Psoas muscle (tissue), 8 donors: Measurements from ENCODE around the gene TNFRSF14. TPM values are rescaled to one million over a fixed set of nuclear protein-coding genes. Genes with fewer than 3 reads are reported as not detected.

ENCODE experiments used
- ATAC-seq, 4 donors: fragments of 200-7000 bp; cut with Tn5 transposase; one replicate each; pipeline ENCODE4 v1.9.1; 2020; ENCODE audit warnings: moderate library complexity in 3 of 4, mild to moderate bottlenecking in 2 of 4
- DNase-seq, 2 donors: peaks; one replicate each; pipeline ENCODE4 v3.0.0-alpha.2; 2020
- H3K27ac ChIP-seq: fragments of 200-600 bp; one replicate; pipeline ENCODE4 v1.8.0; 2022
- H3K27me3 ChIP-seq, 3 donors: fragments of 200-600 bp in 1 of 3; one replicate each; pipeline versions ENCODE4 v1.6.1 to v1.8.0; 2013 to 2022; ENCODE audit warnings: low read length in 2 of 3, mild to moderate bottlenecking in 2 of 3, moderate library complexity in 1 of 3; ENCODE audit not compliant: insufficient read depth in 3 of 3
- H3K36me3 ChIP-seq, 2 donors: fragments of 200-600 bp in 1 of 2; one replicate each; pipeline versions ENCODE4 v1.6.1 to v1.8.0; 2013 to 2022; ENCODE audit warnings: low read depth in 1 of 2, mild to moderate bottlenecking in 1 of 2, moderate library complexity in 1 of 2; ENCODE audit not compliant: insufficient read depth in 1 of 2
- H3K4me1 ChIP-seq: fragments of 200-600 bp; one replicate; pipeline ENCODE4 v1.8.0; 2022
- H3K4me3 ChIP-seq: fragments of 200-600 bp; one replicate; pipeline ENCODE4 v1.8.0; 2022; ENCODE audit warnings: mild to moderate bottlenecking
- H3K9me3 ChIP-seq: fragments of 200-600 bp; one replicate; pipeline ENCODE4 v1.8.0; 2022
- WGBS, 3 donors: extraction: QIAGEN DNeasy Blood & Tissue Kit; methylation state at CpG; one replicate each; pipeline versions ENCODE4 v1.1.6 to v1.1.7; 2013; 5-methylcytosine and 5-hydroxymethylcytosine counted together
- intact Hi-C, 2 donors: fragments of 100-400 bp; cut with DNase I; formaldehyde crosslinking; loops; one replicate each; pipeline versions ENCODE4 v1.11.0 to v1.14.2; 2022
- polyA plus RNA-seq, 3 donors: library from polyadenylated mRNA; stranded (reverse); fragments of 200-250 nt; gene quantifications; one replicate each; pipeline ENCODE4 v1.2.3, GENCODE V29; 2013
- total RNA-seq, 4 donors: library from RNA; stranded (reverse); fragmentation: NEBNext Ultra II Directional in 2 of 4; extraction: Animal tissue kit (Norgen Biotek cat#: 25700) in 2 of 4; gene quantifications; one replicate each; pipeline versions ENCODE4 v1.2.1 to v1.2.4, GENCODE V29; 2021 to 2023
- TF ChIP-seq, protein P1 (sequence below): fragments of 200-600 bp; IDR thresholded peaks from one replicate; pipeline ENCODE4 v1.8.0; 2022; ENCODE audit warnings: antibody characterized with exemption
- donor health status: healthy with polysubstance abuse.
- donor health status: DM: no; HTN: no; CAD: no; lungs with moderate emphysema.
- donor health status: Bipolar disorder and iron deficiency.
- donor health status: healthy.
- donor health status: DM: yes; HTN: yes; CAD: no.
- donor health status: DM: no; HTN: no; CAD: no.
- donor health status: DM: no; HTN: no; CAD: no.
- donor health status: DM: yes; HTN: yes; CAD: no.

Gene TNFRSF14
- total and polyA plus RNA-seq, 7 donors = 6.2 to 10.8 (median 8.2) TPM

DNA sequence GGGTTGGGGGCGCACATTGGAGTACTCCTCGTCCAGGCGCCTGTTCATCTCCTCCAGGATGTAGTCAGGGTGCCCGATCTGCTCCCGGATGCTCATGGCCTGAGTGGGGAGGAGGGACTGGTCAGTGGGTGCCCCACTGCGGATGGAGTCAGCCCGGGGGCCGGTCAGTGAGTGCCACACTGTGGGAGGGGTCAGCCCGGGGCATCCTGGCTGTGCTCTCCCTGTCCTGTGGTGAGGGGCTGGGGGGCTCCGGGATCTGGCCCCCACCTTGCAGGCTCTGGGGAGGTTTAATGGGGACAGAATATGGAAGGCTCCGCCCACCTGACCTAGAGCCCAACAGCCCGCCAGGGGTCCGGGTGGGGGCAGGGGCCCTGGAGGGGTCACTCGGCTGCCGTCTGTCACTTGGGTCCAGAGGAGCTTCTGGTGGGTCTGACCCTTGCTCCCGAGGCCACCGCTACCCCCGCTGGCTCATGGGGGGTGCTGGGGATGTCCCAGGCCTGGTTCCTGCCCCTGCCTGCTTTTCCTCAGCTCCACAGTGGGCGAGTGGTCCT, 39.2 kb downstream of the TNFRSF14 start:
- DNase-seq = no peak
- 69 to 74% (median 69%) methylated on average over 15 to 19 of the region's 19 CpGs for WGBS, 3 donors
- ATAC-seq = no peak

DNA sequence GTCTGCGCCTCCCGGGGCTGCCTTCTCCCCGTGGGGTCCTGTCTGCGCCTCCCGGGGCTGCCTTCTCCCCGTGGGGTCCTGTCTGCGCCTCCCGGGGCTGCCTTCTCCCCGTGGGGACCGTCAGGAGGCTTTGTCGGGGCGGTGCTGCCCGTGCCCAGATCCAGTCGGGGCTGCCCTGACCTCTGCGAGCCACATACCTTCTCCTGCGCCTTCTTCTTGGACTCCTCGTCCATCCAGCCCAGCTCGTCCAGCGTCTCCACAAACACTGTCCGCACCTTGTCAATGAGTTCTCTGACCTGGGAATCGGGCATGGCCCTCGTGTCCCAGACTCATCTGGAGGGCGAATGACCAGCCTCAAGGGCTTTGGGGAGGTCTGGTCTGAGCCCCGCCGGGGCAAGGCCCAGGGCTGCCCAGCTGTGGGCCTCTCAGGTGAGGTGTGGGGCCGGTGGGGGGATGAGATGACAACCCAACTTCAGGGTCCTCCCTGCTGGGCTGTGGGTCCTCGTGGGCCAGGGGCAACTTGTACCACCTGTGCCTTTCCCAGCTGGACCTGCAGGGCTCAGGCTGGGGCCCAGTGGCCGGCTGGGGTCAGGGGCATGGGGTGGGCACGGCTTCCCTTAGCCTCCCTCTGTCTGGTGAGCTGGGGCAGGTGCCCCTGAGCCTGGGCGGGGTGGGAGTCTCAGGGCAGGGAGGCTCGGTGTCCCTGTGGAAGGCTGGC, 39.8 kb downstream of the TNFRSF14 start:
- Histone ChIP-seq H3K4me1 (no peaks in the 10 kb centered on the region), H3K36me3 (no peaks in the 10 kb centered on the region), H3K27me3 (peaks cover 0 to 28% (median 3%) of the 10 kb centered on the region in 3 donors), H3K27ac (no peak overlapping the region), H3K4me3 (no peak overlapping the region), H3K9me3 (no peaks in the 10 kb centered on the region)
- WGBS, 3 donors = 80% methylated on average over 30 to 31 of the region's 31 CpGs
- TF ChIP-seq, protein P1, sequence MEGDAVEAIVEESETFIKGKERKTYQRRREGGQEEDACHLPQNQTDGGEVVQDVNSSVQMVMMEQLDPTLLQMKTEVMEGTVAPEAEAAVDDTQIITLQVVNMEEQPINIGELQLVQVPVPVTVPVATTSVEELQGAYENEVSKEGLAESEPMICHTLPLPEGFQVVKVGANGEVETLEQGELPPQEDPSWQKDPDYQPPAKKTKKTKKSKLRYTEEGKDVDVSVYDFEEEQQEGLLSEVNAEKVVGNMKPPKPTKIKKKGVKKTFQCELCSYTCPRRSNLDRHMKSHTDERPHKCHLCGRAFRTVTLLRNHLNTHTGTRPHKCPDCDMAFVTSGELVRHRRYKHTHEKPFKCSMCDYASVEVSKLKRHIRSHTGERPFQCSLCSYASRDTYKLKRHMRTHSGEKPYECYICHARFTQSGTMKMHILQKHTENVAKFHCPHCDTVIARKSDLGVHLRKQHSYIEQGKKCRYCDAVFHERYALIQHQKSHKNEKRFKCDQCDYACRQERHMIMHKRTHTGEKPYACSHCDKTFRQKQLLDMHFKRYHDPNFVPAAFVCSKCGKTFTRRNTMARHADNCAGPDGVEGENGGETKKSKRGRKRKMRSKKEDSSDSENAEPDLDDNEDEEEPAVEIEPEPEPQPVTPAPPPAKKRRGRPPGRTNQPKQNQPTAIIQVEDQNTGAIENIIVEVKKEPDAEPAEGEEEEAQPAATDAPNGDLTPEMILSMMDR = no peak
- intact Hi-C loops = no loop called here
- ATAC-seq (no peak), DNase-seq (no peak)

More for the DNA sequence above, 39.2 kb downstream of the TNFRSF14 start:
- intact Hi-C loops = no loop called here
- H3K9me3 ChIP-seq = no peaks in the 10 kb centered on the region
- peaks cover 0 to 28% (median 3%) of the 10 kb centered on the region in 3 donors for H3K27me3 ChIP-seq
- no peaks in the 10 kb centered on the region for H3K4me1 ChIP-seq
- no peak overlapping the region for H3K27ac ChIP-seq
- H3K4me3 ChIP-seq = no peak overlapping the region
- TF ChIP-seq, protein P1 = no peak
- no peaks in the 10 kb centered on the region for H3K36me3 ChIP-seq

DNA sequence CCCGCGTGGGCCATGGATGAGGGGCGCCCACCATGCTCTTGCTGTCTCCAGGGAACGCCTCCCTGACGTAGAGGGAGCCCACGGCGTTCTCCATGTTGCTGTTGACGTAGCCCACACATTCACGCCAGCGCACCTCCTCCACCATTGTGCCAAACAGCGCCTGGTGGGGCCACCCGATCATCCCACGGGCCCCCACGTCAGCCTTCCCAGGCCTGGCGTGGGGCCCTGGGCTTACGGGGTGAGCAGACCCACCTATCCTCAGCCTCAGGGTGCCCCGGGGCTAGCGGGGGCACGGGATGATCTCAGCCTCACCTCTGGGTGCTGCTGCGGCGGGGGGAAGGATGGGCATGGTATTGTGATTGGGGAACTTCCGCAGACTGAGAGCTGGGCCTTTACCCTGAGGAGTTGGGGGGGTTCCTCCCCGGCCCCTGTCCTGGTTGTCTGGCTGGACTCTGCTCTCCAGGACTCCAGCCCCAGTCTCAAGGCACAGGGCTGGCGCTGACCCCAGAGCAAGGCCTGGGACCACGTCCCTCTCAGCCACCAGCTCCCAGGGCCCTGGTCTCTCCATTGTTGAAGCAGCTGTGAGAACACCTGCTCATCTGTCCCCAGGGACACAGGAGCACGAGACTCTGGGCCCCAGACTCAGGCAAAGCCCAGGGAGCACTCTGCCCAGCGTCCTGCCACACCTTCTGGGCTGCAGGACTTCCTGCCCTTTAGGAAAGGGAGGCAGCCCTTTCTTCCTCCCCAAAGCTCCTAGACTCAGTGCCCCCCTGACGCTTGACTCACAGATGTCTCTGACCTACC, 40.6 kb downstream of the TNFRSF14 start:
- DNase-seq (no peak), ATAC-seq (no peak)
- TF ChIP-seq, protein P1 = no peak
- no peaks in the 10 kb centered on the region for H3K36me3 ChIP-seq
- WGBS, 3 donors = 79 to 82% (median 79%) methylated on average over 27 to 28 of the region's 28 CpGs
- H3K9me3 ChIP-seq = no peaks in the 10 kb centered on the region
- peaks cover 0 to 28% (median 3%) of the 10 kb centered on the region in 3 donors for H3K27me3 ChIP-seq
- no peak overlapping the region for H3K27ac ChIP-seq
- intact Hi-C loops = no loop called here
- no peak overlapping the region for H3K4me3 ChIP-seq
- no peaks in the 10 kb centered on the region for H3K4me1 ChIP-seq

DNA sequence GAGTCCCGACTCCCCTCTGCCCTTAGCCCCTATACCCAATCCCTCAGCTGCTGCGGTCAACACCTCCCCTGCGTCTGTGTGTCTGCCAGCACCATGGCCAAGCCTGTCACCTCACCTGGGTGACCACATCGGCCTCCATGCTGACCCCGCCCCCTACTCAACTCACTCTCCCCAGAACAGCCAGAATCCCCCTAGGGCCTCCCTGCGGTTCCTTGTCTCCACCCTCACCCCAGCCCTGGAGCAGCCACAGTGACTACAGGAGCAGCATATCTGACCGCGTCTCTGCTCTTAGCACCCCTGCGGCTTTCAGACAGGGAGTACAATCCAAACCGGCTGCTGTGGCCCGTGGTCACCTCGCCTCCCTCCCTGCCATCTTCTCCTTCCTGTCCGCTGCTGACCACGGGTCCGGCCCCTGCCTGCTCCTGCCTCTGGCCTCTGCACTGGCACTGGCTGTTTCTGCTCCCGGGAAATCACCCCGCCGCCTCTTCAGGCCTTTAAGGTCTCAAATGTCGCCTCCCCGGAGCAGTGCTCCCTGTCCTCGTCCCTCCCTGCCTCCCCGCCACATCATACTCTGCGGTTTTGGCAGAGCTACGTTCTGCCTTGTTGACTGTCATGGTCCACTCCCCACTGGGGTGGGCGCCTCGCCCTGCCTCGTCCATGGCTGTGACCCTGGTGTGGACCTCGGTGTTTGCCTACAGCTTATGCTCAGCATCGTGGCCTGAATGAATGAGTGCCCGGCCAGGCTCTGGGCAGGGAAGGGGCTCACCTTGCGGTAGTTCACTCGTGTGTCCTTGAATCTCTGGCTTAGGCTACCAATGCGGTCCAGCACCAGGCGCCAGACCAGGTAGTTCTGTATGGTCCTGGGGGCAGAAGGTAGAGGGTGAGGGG, 41.5 kb downstream of the TNFRSF14 start:
- TF ChIP-seq, protein P1 = no peak
- no peaks in the 10 kb centered on the region for H3K9me3 ChIP-seq
- H3K27ac ChIP-seq = no peak overlapping the region
- H3K4me3 ChIP-seq = no peak overlapping the region
- no peaks in the 10 kb centered on the region for H3K36me3 ChIP-seq
- DNase-seq = no peak
- no peaks in the 10 kb centered on the region for H3K4me1 ChIP-seq
- ATAC-seq = no peak
- WGBS, 3 donors = 64 to 70% (median 69%) methylated on average over 34 of the region's 34 CpGs
- intact Hi-C loops = no loop called here
- H3K27me3 ChIP-seq = peaks cover 0 to 32% (median 4%) of the 10 kb centered on the region in 3 donors
